ENCODE data around the gene LYZL1. TPM values are rescaled to one million over a fixed set of nuclear protein-coding genes. Genes with fewer than 3 reads are reported as not detected.
"Not testable (repeated sequence)": the region's sequence is repeated elsewhere in the genome, so short reads cannot be mapped to it uniquely, and the experiment has no call there.

LYZL1 gene
- total RNA-seq, 1 experiment from 2014 or later, result not detected

GRCh38 chr10:29280488-29280840 lies 8.4 kb upstream of the LYZL1 start:
- H3K27me3 ChIP-seq, result no peaks in the 10 kb centered on the region
- no peaks in the 10 kb centered on the region for H3K9me3 ChIP-seq

DNA sequence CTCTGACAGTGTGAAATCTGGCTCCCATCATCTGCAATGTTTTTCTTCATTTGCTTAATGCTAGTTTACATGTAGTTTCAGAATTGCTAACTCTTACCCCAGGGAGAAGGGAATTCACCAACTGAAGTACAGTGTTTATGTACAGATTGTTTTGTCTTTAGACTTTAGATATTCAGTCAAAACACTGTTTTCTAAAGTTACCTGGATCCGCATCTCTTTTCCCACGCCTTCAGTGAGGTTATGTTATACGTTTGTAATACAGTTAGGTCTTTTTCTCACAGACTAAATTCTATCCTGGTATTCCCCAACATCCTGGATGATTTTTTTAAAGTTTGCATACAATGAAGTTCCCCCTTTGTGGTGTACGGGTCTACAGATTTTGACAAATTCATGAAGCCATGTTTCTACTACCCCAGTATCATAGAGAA lies 3.2 kb upstream of the LYZL1 start:
- DNase-seq, result no peak
- Histone ChIP-seq H3K27me3 (peaks cover 2% of the 10 kb centered on the region; the same call in 1 of the 2 replicates), H3K9me3 (no peaks in the 10 kb centered on the region; the same call in 1 of the 2 replicates), H3K4me3 (no peak overlapping the region), H3K36me3 (no peaks in the 10 kb centered on the region)

More at GRCh38 chr10:29280488-29280840, 8.4 kb upstream of the LYZL1 start:
- H3K4me3 ChIP-seq, result no peak overlapping the region
- H3K36me3 ChIP-seq, result no peaks in the 10 kb centered on the region
- DNase-seq, result no peak

DNA sequence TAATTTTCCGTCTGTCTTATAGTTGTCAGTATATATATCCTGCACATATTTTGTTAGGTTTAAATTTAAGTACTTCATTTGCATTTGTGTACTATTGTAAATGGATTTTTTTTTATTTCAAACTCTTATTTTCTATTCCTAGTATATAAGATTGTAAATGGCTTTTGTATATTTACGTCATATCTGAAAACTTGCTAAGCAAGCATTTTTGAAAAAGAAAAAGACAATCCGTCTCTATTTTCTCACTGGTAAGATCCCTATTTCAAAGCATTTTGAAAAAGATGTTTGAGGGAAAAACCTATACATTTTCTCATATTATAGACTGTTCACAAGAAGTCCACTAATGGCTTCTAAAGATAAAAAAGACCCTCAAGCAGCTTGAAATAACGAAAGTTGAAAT lies 1.2 kb upstream of the LYZL1 start:
- no peak for DNase-seq
- Histone ChIP-seq H3K9me3 (no peaks in the 10 kb centered on the region; the same call in 1 of the 2 replicates), H3K4me3 (no peak overlapping the region), H3K36me3 (no peaks in the 10 kb centered on the region), H3K27me3 (peaks cover 2% of the 10 kb centered on the region; the same call in 1 of the 2 replicates)

DNA sequence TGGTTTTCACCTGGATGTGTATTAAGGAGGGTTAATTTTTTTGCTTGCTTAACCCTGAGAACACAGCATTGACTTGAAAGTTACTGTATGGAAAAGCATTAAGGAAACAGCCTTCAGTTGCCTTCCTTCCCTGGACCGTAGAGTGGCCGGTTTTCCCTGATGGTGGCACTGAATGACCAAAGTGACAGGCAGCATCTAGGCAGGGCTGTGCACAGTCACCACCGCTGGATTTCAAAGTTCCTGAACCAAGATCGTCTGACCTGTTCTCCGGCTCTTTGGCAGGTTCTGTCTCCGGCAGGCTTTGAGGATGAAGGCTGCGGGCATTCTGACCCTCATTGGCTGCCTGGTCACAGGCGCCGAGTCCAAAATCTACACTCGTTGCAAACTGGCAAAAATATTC lies 2.7 kb downstream of the LYZL1 start:
- H3K36me3 ChIP-seq, H3K4me3 ChIP-seq, DNase-seq, H3K9me3 ChIP-seq, H3K27me3 ChIP-seq: not testable (repeated sequence)

- DNase-seq, H3K27me3 ChIP-seq, H3K4me3 ChIP-seq, H3K36me3 ChIP-seq: not testable (repeated sequence)
- H3K9me3 ChIP-seq, result peaks cover 16% of the 10 kb centered on the region
Measured at GRCh38 chr10:29292406-29292805, 3.5 kb downstream of the LYZL1 start.

DNA sequence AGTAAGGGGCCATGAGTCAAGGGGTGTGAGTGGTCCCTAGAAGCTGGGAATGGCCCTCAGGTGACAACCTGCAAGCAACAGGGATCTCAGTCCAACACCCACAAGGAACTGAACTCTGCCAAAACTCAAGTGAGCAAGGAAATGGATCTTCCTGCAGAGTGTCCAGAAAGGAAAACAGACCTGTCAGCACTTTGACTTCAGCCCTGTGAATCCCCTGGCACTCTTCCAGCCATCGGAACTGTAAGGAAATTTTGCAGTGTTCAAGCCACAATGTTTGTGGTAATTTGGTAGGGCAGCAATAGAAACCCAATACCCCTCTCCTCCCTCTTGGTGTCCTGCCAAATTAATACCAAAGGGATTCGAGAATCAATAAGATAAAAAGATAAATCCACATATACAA lies 6.9 kb downstream of the LYZL1 start:
- no peak overlapping the region for H3K4me3 ChIP-seq
- peaks cover 38% of the 10 kb centered on the region for H3K9me3 ChIP-seq
- H3K27me3 ChIP-seq, result no peaks in the 10 kb centered on the region
- no peaks in the 10 kb centered on the region for H3K36me3 ChIP-seq
- DNase-seq, result no peak

GRCh38 chr10:29297678-29298077 lies 8.8 kb downstream of the LYZL1 start:
- Histone ChIP-seq H3K27me3 (no peaks in the 10 kb centered on the region), H3K4me3 (no peak overlapping the region), H3K36me3 (no peaks in the 10 kb centered on the region), H3K9me3 (peaks cover 57% of the 10 kb centered on the region)
- no peak for DNase-seq

DNA sequence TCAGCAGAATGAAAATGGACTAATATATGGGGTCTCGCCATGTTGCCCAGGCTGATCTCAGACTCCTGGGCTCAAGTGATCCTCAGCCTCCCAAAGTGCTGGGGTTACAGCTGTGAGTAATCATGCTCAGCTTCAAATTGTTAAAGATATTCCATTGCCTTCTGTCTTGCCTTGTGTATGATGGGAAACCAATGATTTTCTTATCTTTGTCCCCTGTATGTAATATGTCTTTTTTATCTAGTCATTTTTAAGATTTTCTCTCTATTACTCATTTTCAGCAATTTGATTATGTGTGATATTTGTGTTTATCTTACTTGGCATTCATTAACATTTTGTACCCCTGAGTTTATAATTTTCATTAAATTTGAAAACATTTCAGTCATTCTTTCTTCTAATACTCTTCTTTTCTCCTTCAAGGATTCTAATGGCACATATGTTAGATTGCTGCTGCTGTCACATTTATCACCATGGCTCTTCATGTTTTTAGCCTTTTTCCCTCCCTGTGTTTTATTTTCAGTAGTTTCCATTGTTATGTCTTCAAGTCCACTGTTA lies 12.6 kb downstream of the LYZL1 start:
- H3K4me3 ChIP-seq, result no peak overlapping the region
- H3K27me3 ChIP-seq, result no peaks in the 10 kb centered on the region
- DNase-seq, result no peak
- no peaks in the 10 kb centered on the region for H3K36me3 ChIP-seq
- H3K9me3 ChIP-seq, result peaks cover 55% of the 10 kb centered on the region

GRCh38 chr10:29302499-29302898 lies 13.6 kb downstream of the LYZL1 start:
- Histone ChIP-seq H3K36me3 (no peaks in the 10 kb centered on the region), H3K4me3 (no peak overlapping the region), H3K27me3 (no peaks in the 10 kb centered on the region), H3K9me3 (peaks cover 44% of the 10 kb centered on the region)
- DNase-seq, result no peak

GRCh38 chr10:29304264-29304994 lies 15.6 kb downstream of the LYZL1 start:
- Histone ChIP-seq H3K9me3 (peaks cover 32% of the 10 kb centered on the region), H3K27me3 (no peaks in the 10 kb centered on the region), H3K4me3 (no peak overlapping the region), H3K36me3 (no peaks in the 10 kb centered on the region)
- DNase-seq, result peak; percentile 45

DNA sequence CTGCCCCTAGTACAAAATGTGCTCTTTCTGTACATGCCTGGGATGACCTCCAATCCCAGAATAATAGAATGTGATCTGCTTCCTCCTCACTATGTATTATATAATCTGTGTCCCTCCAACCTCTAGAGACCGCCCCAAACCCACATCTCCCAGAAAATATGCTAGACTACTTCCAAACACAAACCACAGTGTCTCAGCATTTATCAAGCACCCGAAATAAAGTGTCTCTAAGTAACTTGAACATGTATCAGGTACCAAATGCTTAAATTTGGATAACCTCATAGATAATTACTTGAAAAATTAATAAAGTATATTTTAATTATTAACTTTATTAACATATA lies 16.1 kb downstream of the LYZL1 start:
- no peak for DNase-seq
- no peaks in the 10 kb centered on the region for H3K36me3 ChIP-seq
- peaks cover 30% of the 10 kb centered on the region for H3K9me3 ChIP-seq
- H3K27me3 ChIP-seq, result no peaks in the 10 kb centered on the region
- no peak overlapping the region for H3K4me3 ChIP-seq

DNA sequence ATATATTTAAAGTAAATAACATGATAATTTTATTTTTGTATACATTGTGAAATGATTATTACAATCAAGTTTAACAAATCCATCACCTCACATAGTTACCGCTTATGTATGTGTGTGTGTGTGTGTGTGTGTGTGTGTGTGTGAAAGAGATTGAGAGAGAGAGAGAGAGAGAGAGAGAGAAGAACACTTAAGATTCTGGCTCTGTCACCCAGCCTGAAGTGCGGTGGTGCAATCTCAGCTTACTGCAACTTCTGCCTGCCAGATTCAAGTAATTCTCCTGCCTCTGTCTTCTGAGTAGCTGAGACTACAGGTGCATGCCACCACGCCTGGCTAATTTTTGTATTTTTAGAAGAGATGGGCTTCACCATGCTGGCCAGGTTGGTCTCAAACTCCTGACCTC lies 17.8 kb downstream of the LYZL1 start:
- Histone ChIP-seq H3K27me3 (no peaks in the 10 kb centered on the region), H3K36me3 (no peaks in the 10 kb centered on the region), H3K9me3 (peaks cover 14% of the 10 kb centered on the region), H3K4me3 (no peak overlapping the region)
- DNase-seq, result no peak

GRCh38 chr10:29308142-29308541 lies 19.3 kb downstream of the LYZL1 start:
- not testable (repeated sequence) for H3K27me3 ChIP-seq, H3K4me3 ChIP-seq, H3K9me3 ChIP-seq, H3K36me3 ChIP-seq, DNase-seq

DNA sequence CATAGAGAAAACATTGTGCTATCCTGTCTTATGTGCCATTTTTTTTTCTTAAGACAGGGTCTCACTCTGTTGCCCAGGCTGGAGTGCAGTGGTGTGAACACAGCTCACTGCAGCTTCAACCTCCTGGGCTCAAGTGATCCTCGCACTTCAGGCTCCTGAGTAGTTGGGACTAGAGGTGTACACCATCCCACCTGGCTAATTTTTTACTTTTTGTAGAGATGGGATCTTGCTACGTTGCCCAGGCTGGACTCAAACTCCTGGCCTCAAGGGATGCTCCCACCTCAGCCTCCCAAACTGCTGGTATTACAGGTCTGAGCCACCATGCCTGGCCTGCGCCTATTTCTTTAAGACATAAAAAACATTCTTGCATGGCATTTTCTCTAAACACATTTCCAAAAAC lies 20.6 kb downstream of the LYZL1 start:
- no peak for DNase-seq
- Histone ChIP-seq H3K36me3 (no peaks in the 10 kb centered on the region), H3K9me3 (peaks cover 5% of the 10 kb centered on the region), H3K27me3 (no peaks in the 10 kb centered on the region), H3K4me3 (no peak overlapping the region)

GRCh38 chr10:29310463-29310862 lies 21.6 kb downstream of the LYZL1 start:
- DNase-seq, result not testable (repeated sequence)

GRCh38 chr10:29313071-29313470 lies 24.2 kb downstream of the LYZL1 start:
- Histone ChIP-seq H3K36me3 (no peaks in the 10 kb centered on the region), H3K27me3 (no peaks in the 10 kb centered on the region), H3K4me3 (no peak overlapping the region), H3K9me3 (peaks cover 5% of the 10 kb centered on the region)
- DNase-seq, result no peak

More at GRCh38 chr10:29310463-29310862, 21.6 kb downstream of the LYZL1 start:
- not testable (repeated sequence) for H3K4me3 ChIP-seq, H3K27me3 ChIP-seq, H3K36me3 ChIP-seq, H3K9me3 ChIP-seq

DNA sequence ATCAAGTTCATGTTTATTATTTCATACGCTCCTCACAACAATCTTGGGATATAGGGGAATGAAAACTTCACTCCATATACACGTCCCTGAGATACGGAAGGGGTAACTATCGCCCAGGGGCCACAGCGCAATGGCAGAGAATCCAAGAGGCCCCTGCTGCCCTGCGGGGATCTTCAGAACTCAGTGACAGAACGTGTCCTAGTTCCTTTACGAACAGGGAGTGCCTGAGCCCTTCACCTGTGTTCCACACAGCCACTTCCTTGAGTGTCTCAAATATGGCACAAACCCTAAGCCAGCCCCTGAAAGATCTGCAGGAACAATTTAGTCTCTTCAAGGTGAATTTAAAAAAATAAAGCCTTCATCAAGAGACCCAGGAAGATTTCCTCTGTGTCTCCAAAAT lies 25.9 kb downstream of the LYZL1 start:
- DNase-seq, result no peak
- H3K36me3 ChIP-seq, result no peaks in the 10 kb centered on the region
- no peaks in the 10 kb centered on the region for H3K27me3 ChIP-seq
- H3K9me3 ChIP-seq, result peaks cover 5% of the 10 kb centered on the region
- no peak overlapping the region for H3K4me3 ChIP-seq

DNA sequence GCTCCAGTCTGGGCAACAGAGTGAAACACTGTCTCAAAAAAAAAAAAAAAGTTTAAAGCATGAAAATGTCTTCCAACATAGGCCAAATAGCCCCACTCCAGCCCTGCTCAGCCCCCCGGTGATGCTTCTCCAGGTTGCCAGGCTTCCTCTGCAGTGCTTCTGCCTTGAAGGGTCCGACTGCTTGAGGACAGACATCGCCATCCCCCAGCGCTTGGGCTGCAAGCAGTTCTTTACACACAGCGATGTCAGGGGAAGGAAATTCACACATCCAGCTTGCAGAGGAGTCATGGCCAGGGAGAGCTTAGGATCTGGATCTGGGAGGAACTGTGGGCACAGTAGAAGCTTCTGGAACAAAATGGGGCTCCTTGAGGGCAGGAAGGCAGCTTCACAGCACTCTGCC lies 26.9 kb downstream of the LYZL1 start:
- no peak overlapping the region for H3K4me3 ChIP-seq
- DNase-seq, result no peak
- H3K9me3 ChIP-seq, result peaks cover 5% of the 10 kb centered on the region
- H3K36me3 ChIP-seq, result no peaks in the 10 kb centered on the region
- H3K27me3 ChIP-seq, result no peaks in the 10 kb centered on the region
